ENCODE data around the gene UBE2I.
"Not testable (repeated sequence)": the region's sequence is repeated elsewhere in the genome, so short reads cannot be mapped to it uniquely, and the experiment has no call there.

UBE2I gene

GRCh38 chr16:1277617-1278282, 31.7 kb upstream of the UBE2I start:
- no peak for DNase-seq

GRCh38 chr16:1278477-1278876, 31.0 kb upstream of the UBE2I start:
- peak; percentile 64 for DNase-seq

GRCh38 chr16:1279081-1279944, 30.1 kb upstream of the UBE2I start:
- DNase-seq: no peak

- DNase-seq: peak; percentile 59
Observed at GRCh38 chr16:1279945-1280589, 29.4 kb upstream of the UBE2I start.

GRCh38 chr16:1280783-1281182, 28.7 kb upstream of the UBE2I start:
- DNase-seq: no peak

- DNase-seq: no peak
Observed at GRCh38 chr16:1281517-1281916, 27.9 kb upstream of the UBE2I start.

- DNase-seq: no peak
Observed at GRCh38 chr16:1282324-1282973, 27.0 kb upstream of the UBE2I start.

- DNase-seq: no peak
Observed at GRCh38 chr16:1283296-1283695, 26.1 kb upstream of the UBE2I start.

- DNase-seq: no peak
Observed at GRCh38 chr16:1283996-1284616, 25.3 kb upstream of the UBE2I start.

- no peak for DNase-seq
Observed at GRCh38 chr16:1285669-1286512, 23.5 kb upstream of the UBE2I start.

GRCh38 chr16:1286513-1287094, 22.8 kb upstream of the UBE2I start:
- no peak for DNase-seq

- peak; percentile 32 for DNase-seq
Observed at GRCh38 chr16:1287982-1288670, 21.3 kb upstream of the UBE2I start.

- DNase-seq: peak; percentile 16
Observed at GRCh38 chr16:1288813-1289476, 20.5 kb upstream of the UBE2I start.

- no peak for DNase-seq
Observed at GRCh38 chr16:1289477-1289866, 20.0 kb upstream of the UBE2I start.

GRCh38 chr16:1290063-1290501, 19.4 kb upstream of the UBE2I start:
- no peak for DNase-seq

GRCh38 chr16:1290860-1291575, 18.4 kb upstream of the UBE2I start:
- peak; percentile 60 for DNase-seq

- peak; percentile 92 for DNase-seq
Observed at GRCh38 chr16:1291576-1291974, 17.9 kb upstream of the UBE2I start.

GRCh38 chr16:1292208-1292607, 17.2 kb upstream of the UBE2I start:
- not testable (repeated sequence) for DNase-seq

- DNase-seq: not testable (repeated sequence)
Observed at GRCh38 chr16:1292808-1293207, 16.6 kb upstream of the UBE2I start.

All from NCI-H146 (cell line).